PC-9 (cell line): ENCODE data around the gene DUS2.
"Not testable (repeated sequence)": the region's sequence is repeated elsewhere in the genome, so short reads cannot be mapped to it uniquely, and the experiment has no call there.

Experiments
- CTCF ChIP-seq: fragments of 200-600 bp; sonication (generic); conservative IDR thresholded peaks from 2 replicates; pipeline ENCODE4 v1.6.1; 2017; ENCODE audit warnings: mixed run types, antibody characterized with exemption, mild to moderate bottlenecking, moderate library complexity
- EZH2 ChIP-seq: fragments of 200-600 bp; sonication (generic); IDR thresholded peaks from 2 replicates; pipeline ENCODE4 v1.8.0; 2017; ENCODE audit warnings: antibody characterized with exemption, low read depth

- TF ChIP-seq CTCF, EZH2: not testable (repeated sequence)
Observed at GRCh38 chr16:67998231-67998778, 24.8 kb upstream of the DUS2 start.
